ENCODE results near the gene ESPN.
"Not testable (repeated sequence)": the region's sequence is repeated elsewhere in the genome, so short reads cannot be mapped to it uniquely, and the experiment has no call there.

The ESPN gene, protein sequence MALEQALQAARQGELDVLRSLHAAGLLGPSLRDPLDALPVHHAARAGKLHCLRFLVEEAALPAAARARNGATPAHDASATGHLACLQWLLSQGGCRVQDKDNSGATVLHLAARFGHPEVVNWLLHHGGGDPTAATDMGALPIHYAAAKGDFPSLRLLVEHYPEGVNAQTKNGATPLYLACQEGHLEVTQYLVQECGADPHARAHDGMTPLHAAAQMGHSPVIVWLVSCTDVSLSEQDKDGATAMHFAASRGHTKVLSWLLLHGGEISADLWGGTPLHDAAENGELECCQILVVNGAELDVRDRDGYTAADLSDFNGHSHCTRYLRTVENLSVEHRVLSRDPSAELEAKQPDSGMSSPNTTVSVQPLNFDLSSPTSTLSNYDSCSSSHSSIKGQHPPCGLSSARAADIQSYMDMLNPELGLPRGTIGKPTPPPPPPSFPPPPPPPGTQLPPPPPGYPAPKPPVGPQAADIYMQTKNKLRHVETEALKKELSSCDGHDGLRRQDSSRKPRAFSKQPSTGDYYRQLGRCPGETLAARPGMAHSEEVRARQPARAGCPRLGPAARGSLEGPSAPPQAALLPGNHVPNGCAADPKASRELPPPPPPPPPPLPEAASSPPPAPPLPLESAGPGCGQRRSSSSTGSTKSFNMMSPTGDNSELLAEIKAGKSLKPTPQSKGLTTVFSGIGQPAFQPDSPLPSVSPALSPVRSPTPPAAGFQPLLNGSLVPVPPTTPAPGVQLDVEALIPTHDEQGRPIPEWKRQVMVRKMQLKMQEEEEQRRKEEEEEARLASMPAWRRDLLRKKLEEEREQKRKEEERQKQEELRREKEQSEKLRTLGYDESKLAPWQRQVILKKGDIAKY

DNA sequence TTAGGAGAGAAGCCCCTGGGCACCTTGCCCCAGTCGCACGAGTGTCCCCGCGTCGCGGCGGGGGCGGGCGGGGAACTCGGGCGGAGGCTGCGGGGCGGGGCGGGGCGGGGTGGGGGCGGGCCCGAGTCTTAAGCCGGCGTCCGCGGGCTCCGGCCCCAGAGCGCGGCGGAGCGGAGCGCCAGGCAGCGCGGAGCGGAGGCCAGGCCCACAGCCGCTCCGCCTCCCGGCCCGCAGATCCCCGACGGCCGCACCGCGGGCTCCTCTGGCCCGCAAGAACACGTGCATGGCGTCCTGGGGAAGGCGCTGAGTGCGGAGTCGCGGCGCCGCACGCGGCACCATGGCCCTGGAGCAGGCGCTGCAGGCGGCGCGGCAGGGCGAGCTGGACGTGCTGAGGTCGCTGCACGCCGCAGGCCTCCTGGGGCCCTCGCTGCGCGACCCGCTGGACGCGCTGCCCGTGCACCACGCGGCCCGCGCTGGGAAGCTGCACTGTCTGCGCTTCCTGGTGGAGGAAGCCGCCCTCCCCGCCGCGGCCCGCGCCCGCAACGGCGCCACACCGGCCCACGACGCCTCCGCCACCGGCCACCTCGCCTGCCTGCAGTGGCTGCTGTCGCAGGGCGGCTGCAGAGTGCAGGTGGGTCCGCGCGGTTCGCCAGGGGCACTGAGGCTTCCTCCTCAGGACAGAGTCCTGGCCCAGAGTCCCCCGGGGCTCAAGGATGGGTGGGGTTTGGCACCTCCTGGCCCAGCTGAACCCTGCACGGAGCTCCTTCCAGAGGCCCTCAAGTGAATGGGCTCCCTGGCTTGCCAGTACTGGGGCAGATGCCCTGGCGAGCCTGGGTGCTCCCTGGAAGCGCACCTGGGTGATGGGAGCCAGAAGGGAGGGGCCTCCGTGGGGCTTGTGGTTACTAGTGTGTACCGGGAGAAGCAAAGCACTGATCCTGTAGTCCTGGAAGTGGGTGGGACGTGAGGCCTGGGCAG lies at the start of gene ESPN:
ESPN (plus strand) TSS at position 158 of the 975 bp plus-strand sequence; CDS start at position 338, 180 bp downstream.
- no peak for DNase-seq

GRCh38 chr1:6378096-6378746 lies 46.4 kb upstream of the ESPN start:
- no peak for DNase-seq

GRCh38 chr1:6380037-6380436 lies 44.5 kb upstream of the ESPN start:
- no peak for DNase-seq

DNA sequence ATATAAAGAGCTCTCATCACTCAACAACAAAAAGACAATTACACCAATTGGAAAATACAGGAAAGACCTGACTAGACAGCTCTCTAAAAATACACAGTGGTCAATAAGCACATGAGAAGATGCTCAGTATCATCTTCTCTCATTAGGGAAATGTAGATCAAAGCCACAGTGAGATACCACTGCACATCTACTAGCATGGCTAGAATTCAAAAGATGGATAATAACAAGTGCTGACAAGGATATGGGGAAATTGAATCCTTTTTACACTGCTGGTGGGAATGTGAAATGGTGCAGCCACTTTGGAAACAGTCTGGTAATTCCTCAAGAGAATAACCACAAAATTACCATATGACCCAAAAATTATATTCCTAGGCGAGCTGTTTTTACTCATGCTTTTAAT lies 40.4 kb upstream of the ESPN start:
- no peak for DNase-seq

- DNase-seq, result no peak
These were observed 39.6 kb upstream of the ESPN start for GRCh38 chr1:6384962-6385361.

DNA sequence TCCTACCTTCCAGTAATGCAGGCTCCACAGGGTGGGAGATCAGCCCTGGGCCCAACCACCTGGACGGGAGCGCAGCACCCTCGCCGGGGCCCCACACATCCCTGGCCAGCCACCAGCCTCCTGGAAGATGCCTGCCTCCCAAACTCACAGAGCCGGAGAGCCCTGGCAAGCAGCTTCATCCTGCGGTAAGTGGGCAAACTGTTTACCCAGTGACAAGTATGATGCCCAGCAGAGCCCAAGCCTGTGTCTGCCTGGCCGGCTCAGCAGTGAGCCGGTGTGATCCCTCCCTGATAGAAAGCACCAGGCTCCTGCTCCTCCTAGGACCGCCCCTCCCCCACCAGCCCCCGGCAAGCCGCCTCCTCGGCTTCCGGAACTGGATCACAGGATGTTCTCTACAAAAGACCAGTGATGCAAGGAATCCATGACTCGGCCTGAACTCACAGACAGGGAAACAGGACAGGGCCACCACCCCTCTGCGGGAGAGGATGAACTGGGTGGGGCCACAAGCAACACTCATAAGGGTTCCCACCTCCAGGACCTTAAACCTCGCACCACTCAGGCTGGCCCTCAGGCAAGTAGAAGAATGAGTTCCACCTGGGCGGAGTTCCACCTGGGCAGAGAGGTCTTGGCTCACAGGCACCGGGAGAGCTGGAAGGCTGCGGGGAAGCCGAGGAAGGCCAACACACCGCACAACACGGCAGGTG lies 38.9 kb upstream of the ESPN start:
- DNase-seq, result no peak

DNA sequence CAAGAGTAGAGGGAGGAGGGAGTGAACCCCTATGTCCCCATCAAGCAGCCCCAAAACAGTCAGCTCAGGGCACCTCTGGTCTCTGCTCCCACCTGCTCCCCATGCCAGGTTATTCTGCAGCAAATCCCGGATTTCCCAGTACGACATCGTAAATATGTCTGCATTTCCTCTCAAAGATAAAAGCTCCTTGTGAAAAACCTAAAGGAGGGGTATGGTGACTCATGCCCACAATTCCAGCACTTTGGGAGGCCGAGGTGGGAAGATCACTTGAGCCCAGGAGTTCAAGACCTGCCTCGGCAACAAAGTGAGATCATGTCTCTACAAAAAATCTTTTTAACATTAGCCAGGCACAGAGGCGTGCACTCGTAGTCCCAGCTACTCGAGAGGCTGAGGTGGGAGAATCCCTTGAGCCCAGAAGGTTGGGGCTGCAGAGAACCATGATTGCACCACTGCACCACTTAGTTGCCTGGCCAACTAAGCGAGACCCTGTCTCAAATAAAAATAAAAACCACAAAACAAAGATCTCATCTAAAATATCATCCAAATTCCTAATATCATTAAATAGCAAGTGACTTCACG lies 38.1 kb upstream of the ESPN start:
- DNase-seq, result no peak

DNA sequence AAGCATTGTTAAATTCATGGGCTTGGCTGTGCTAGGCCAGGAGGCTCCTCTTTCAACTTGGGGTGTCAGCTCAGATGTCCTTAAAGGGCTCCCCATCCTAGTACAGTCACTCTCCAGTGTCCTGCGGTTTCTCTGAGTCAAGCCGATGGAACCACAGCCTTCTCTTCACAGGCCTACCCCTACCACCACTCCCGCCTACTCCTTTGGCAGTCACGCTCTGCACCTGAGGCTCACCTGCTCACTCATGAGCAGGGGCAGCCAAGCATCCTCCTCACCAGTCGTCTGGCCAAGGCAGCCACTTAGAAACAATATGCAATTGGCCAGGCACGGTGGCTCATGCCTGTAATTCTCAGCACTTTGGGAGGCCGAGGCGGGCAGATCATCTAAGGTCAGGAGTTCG lies 34.6 kb upstream of the ESPN start:
- no peak for DNase-seq

GRCh38 chr1:6391951-6392808 lies 32.4 kb upstream of the ESPN start:
- DNase-seq, result no peak

- no peak for DNase-seq
These were observed 31.7 kb upstream of the ESPN start for GRCh38 chr1:6392809-6393399.

DNA sequence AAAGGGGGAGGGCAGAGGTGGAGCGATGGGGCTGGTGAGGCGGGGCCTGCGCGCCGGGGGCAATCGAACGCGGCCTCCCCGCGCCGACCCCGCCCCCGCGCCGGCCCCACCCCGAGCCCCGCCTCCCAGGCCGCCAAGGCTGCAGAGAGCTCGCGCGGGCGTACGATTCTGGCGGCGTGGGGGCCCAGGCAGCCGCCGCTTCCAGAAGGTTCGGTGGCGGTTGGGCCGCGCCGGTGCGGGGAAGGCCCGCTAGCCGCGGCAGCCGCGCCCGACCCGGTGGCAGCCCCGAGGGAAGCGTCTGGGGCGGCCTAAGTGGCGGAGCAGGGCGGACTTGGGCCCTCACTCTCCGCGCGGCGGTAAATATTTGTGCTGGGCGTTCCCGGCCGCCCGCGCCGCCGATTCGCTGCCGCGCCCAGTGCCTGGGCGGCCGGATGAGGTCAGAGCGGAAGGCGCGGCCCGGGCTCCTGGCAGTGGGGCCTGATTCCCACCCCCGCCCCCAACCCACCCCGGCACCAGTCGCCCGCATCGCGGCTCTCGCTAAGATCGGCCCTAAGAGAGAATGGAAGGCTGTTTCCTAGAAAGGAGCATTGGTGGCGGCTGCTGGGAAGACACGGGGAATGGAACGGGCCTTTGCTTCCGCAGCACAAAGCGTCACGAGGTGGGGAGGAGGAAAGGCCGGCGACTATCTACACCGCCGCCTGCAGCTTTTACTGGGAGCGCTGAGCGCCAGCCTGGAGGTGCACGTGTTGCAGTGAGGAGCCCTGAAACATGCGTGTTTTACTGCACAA lies 31.0 kb upstream of the ESPN start, which contains the start of gene ACOT7:
ACOT7 (minus strand) TSS at position 368 of the 788 bp plus-strand sequence. CDS start 368 bp downstream, outside the sequence.
- DNase-seq, result peak; percentile 91 to 93

DNA sequence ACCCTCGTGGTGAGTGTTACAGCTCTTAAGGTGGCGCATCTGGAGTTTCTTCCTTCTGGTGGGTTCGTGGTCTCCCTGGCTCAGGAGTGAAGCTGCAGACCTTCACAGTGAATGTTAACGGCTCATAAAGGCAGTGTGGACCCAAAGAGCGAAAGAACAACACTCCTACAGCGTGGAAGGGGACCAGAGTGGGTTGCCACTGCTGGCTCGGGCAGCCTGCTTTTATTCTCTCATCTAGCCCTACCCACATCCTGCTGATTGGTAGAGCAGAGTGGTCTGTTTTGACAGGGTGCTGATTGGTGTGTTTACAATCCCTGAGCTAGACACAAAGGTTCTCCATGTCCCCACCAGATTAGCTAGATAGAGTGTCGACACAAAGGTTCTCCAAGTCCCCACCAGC lies 29.4 kb upstream of the ESPN start:
- DNase-seq, result not testable (repeated sequence)

DNA sequence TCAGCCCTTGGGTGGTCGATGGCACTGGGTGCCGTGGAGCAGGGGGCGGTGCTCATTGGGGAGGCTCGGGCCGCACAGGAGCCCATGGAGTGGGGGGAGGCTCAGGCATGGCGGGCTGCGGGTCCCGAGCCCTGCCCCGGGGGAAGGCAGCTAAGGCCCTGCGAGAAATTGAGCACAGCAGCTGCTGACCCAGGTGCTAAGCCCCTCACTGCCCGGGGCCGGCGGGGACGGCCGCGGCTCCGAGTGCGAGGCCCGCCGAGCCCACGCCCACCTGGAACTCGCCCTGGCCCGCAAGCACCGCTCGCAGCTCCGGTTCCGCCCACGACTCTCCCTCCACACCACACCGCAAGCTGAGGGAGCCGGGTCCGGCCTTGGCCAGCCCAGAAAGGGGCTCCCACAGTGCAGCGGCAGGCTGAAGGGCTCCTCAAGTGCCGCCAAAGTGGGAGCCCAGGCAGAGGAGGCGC lies 28.8 kb upstream of the ESPN start:
- DNase-seq, result not testable (repeated sequence)

- no peak for DNase-seq
These were observed 27.6 kb upstream of the ESPN start for GRCh38 chr1:6396998-6397397.

DNA sequence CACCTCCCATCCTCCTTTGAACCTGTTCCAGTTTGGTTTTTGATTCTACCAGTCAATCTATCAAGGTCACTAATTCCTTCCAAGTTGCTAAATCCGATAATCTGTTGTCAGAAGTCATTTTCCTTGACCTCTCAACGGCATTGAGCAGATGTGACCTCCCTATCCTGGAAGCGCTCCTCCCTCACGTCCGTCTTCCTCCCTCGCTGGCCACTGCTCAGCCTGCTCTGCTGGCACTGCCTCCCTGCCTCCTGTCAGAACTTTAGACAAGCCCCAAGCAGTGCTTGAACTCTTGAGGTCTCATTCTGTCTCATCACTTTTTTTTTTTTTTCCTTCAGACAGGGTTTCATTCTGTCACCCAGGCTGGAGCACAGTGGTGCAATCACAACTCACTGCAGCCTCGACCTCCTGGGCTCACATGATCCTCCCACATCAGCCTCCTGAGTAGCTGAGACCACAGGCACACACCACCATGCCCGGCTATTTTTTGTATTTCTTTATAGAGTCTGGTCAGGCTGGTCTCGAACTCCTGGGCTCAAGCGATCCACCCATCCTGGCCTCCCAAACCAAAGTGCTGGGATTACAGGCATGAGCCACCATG lies 26.6 kb upstream of the ESPN start:
- no peak for DNase-seq

DNA sequence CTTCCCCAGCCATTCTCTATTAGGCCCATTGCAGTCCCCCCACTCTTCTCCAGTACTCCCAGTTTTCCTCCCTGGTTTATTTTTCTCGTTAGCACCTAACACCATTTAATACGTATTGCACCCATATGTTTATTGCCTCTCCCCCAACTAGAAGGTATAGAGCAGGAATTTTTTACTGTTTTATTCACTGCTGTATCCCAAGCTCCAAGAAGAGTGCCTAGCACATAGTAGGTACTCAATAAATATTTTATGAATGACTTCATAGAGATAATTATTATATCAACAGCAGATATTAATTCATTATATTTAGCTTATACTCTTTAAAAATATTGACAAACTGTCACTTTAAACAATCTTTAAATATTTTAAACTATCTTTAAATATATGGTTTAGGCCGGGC lies 25.3 kb upstream of the ESPN start:
- DNase-seq, result no peak

DNA sequence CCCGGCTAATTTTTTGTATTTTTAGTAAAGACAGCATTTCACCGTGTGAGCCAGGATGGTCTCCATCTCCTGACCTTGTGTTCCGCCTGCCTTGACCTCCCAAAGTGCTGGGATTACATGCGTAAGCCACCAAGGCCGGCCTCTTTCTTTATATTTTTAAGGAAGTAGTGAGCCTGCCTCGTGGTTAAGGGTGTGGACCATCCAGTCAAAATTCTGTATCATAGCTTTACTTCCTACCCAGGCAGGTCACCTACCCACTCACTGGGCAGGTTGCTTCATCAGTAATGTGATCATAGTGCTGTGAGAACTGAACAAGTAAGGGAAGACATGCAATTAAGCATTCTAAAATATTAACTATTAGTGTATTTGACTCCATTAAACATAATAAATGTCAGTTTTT lies 22.9 kb upstream of the ESPN start:
- no peak for DNase-seq

GRCh38 chr1:6408023-6408422 lies 16.6 kb upstream of the ESPN start:
- DNase-seq, result no peak
